ENCODE measurements around the gene GPAT3. TPM values are rescaled to one million over a fixed set of nuclear protein-coding genes. Genes with fewer than 3 reads are reported as not detected.
"Not testable (repeated sequence)": the region's sequence is repeated elsewhere in the genome, so short reads cannot be mapped to it uniquely, and the experiment has no call there.

The GPAT3 gene
- total RNA-seq, 1 donor from 2014 or later: 11.3 TPM

DNA sequence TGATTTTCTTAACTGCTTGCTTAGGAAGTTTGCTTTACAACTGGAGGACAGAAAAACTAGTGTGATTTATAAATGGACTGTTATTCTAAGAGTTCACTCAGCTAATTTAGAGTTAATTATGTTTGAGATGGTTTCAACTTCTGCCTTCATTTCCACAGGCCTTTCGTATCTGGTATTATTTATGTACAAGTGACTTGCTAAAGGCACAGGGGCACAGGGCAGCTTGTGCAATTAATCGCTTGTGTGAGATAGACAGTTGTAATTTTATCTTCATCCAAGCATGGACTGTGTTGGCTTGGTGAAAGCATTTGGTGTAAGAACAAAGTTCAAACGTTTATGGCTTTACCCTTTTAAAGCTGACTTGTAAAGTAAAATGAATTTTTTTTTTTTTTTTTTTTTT is 38.3 kb downstream of the GPAT3 start:
- peak overlapping the region; percentile 17 for H3K27ac Mint-ChIP-seq
- no peak for TF ChIP-seq CTCF (conservative IDR thresholded peaks at IDR 0.05)
- DNase-seq (ENCODE audit: extremely low spot score, unreplicated experiment): no peak
- H3K4me3 Mint-ChIP-seq: no peak overlapping the region
- no peaks in the 10 kb centered on the region for H3K36me3 Mint-ChIP-seq
- peaks cover 5% of the 10 kb centered on the region for H3K4me1 Mint-ChIP-seq (ENCODE audit: unreplicated experiment)
- no peaks in the 10 kb centered on the region for H3K27me3 Mint-ChIP-seq
- no peaks in the 10 kb centered on the region for H3K9me3 Mint-ChIP-seq

- not testable (repeated sequence) for H3K9me3 Mint-ChIP-seq; H3K27me3 Mint-ChIP-seq; DNase-seq (ENCODE audit: extremely low spot score, unreplicated experiment); H3K4me3 Mint-ChIP-seq; H3K27ac Mint-ChIP-seq; H3K36me3 Mint-ChIP-seq; H3K4me1 Mint-ChIP-seq (ENCODE audit: unreplicated experiment)
Observed at GRCh38 chr4:83576237-83576636, 40.3 kb downstream of the GPAT3 start.

GRCh38 chr4:83581411-83582288 is 45.7 kb downstream of the GPAT3 start:
- no peak overlapping the region for H3K4me3 Mint-ChIP-seq
- H3K4me1 Mint-ChIP-seq (ENCODE audit: unreplicated experiment): no peaks in the 10 kb centered on the region
- TF ChIP-seq CTCF (conservative IDR thresholded peaks at IDR 0.05): no peak
- no peak for DNase-seq (ENCODE audit: extremely low spot score, unreplicated experiment)
- H3K27ac Mint-ChIP-seq: no peak overlapping the region
- no peaks in the 10 kb centered on the region for H3K9me3 Mint-ChIP-seq
- H3K36me3 Mint-ChIP-seq: peaks cover 3% of the 10 kb centered on the region
- H3K27me3 Mint-ChIP-seq: no peaks in the 10 kb centered on the region

DNA sequence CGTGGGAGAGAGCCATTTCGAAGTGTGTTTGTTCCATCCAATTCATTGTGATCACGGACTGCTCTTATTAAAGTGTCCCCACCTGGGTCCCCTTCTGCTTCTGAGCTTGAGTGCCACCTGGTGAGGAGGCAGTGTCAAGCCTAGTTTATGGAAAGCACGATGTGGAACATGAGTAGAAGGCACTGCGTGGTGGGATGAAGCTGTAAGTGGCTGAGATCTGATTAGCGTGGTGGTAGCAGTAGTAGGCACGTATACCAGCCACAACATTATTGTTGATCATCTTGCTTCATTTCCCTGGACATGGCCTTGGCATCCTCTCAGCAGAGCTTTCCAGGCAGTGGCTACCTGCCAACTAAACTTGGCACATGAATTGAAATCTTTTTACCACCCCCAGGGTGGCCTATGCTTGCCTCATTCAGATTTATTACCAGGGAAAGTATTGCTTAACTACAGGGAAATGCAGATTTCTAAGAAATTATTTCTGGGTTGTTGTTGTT is 46.4 kb downstream of the GPAT3 start:
- H3K4me3 Mint-ChIP-seq: no peak overlapping the region
- H3K27me3 Mint-ChIP-seq: no peaks in the 10 kb centered on the region
- H3K27ac Mint-ChIP-seq: no peak overlapping the region
- H3K36me3 Mint-ChIP-seq: peaks cover 3% of the 10 kb centered on the region
- H3K9me3 Mint-ChIP-seq: no peaks in the 10 kb centered on the region
- no peak for TF ChIP-seq CTCF (conservative IDR thresholded peaks at IDR 0.05)
- H3K4me1 Mint-ChIP-seq (ENCODE audit: unreplicated experiment): no peaks in the 10 kb centered on the region
- DNase-seq (ENCODE audit: extremely low spot score, unreplicated experiment): no peak

DNA sequence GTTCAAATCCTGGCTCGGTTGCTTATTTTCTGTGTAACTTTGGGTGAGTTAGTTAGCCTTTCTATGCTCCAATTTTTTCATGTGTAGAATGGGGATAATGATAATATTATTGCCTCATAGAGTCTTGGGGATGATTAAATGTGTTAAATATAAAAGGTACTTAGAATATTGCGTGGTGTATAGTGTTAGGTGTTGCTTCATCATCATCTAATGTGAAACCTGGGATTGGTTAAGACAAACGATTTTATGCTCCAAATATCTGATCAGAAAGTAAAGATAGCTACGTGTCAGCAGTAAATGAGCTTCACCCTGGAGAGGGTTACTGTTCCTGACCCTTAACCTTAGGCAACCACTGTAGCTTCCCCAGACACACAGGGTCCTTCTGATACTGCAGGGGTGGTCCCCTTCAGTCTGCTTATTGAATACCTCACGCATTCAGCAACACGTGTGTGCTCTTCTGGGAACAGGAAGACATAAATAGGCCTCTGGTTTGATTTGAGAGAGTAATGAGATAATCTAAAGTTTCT is 50.1 kb downstream of the GPAT3 start:
- Mint-ChIP-seq H3K4me3 (no peak overlapping the region), H3K4me1 (ENCODE audit: unreplicated experiment) (no peaks in the 10 kb centered on the region), H3K9me3 (no peaks in the 10 kb centered on the region), H3K27ac (no peak overlapping the region), H3K36me3 (peaks cover 7% of the 10 kb centered on the region), H3K27me3 (no peaks in the 10 kb centered on the region)
- TF ChIP-seq CTCF (conservative IDR thresholded peaks at IDR 0.05): no peak
- DNase-seq (ENCODE audit: extremely low spot score, unreplicated experiment): no peak

GRCh38 chr4:83589279-83589678 is 53.4 kb downstream of the GPAT3 start:
- no peak overlapping the region for H3K27ac Mint-ChIP-seq
- no peak overlapping the region for H3K4me3 Mint-ChIP-seq
- TF ChIP-seq CTCF (conservative IDR thresholded peaks at IDR 0.05): no peak
- no peak for DNase-seq (ENCODE audit: extremely low spot score, unreplicated experiment)
- H3K4me1 Mint-ChIP-seq (ENCODE audit: unreplicated experiment): no peaks in the 10 kb centered on the region
- H3K9me3 Mint-ChIP-seq: peaks cover 4% of the 10 kb centered on the region
- no peaks in the 10 kb centered on the region for H3K27me3 Mint-ChIP-seq
- H3K36me3 Mint-ChIP-seq: peaks cover 7% of the 10 kb centered on the region
